Upper lobe of right lung (tissue), 1 donor: ENCODE measurements around the gene ZPR1. TPM values are rescaled to one million over a fixed set of nuclear protein-coding genes. Genes with fewer than 3 reads are reported as not detected.
A peak's percentile ranks its signal among the peaks of the same experiment; 100 is the strongest.

ENCODE experiments used
- ATAC-seq: fragments of 200-7000 bp; cut with Tn5 transposase; one replicate; pipeline ENCODE4 v1.9.1; 2020; ENCODE audit warnings: mild to moderate bottlenecking, moderate library complexity
- DNase-seq: peaks from one replicate; pipeline ENCODE4 v3.0.0-alpha.2; 2020
- H3K27ac ChIP-seq: fragments of 200-600 bp; one replicate; pipeline ENCODE4 v1.8.0; 2022
- H3K27me3 ChIP-seq: fragments of 200-600 bp; one replicate; pipeline ENCODE4 v1.8.0; 2022; ENCODE audit warnings: mild to moderate bottlenecking
- H3K36me3 ChIP-seq: fragments of 200-600 bp; one replicate; pipeline ENCODE4 v1.8.0; 2022
- H3K4me1 ChIP-seq: fragments of 200-600 bp; one replicate; pipeline ENCODE4 v1.8.0; 2022
- H3K4me3 ChIP-seq: fragments of 200-600 bp; one replicate; pipeline ENCODE4 v1.8.0; 2022; ENCODE audit warnings: mild to moderate bottlenecking
- H3K9me3 ChIP-seq: fragments of 200-600 bp; one replicate; pipeline ENCODE4 v1.8.0; 2022
- intact Hi-C: fragments of 100-400 bp; cut with DNase I; formaldehyde crosslinking; loops from one replicate; pipeline ENCODE4 v1.11.0; 2022
- total RNA-seq: library from RNA; stranded (reverse); fragmentation: NEBNext Ultra II Directional; extraction: Animal tissue kit (Norgen Biotek cat#: 25700); gene quantifications from one replicate; pipeline ENCODE4 v1.2.1, GENCODE V29; 2021
- TF ChIP-seq, protein P1 (sequence below): fragments of 200-600 bp; IDR thresholded peaks from one replicate; pipeline ENCODE4 v1.8.0; 2022; ENCODE audit warnings: antibody characterized with exemption
- donor health status: DM: no; HTN: yes; CAD: no; lungs with severe emphysema.

ZPR1 gene
- total RNA-seq, 1 donor from 2014 or later, result 43.1 TPM

GRCh38 chr11:116814502-116814901 is 26.7 kb upstream of the ZPR1 start:
- Histone ChIP-seq H3K4me1 (no peaks in the 10 kb centered on the region), H3K36me3 (no peaks in the 10 kb centered on the region), H3K27me3 (no peaks in the 10 kb centered on the region), H3K9me3 (no peaks in the 10 kb centered on the region), H3K27ac (no peak overlapping the region), H3K4me3 (no peak overlapping the region)
- intact Hi-C loops, result no loop called here
- TF ChIP-seq, protein P1, sequence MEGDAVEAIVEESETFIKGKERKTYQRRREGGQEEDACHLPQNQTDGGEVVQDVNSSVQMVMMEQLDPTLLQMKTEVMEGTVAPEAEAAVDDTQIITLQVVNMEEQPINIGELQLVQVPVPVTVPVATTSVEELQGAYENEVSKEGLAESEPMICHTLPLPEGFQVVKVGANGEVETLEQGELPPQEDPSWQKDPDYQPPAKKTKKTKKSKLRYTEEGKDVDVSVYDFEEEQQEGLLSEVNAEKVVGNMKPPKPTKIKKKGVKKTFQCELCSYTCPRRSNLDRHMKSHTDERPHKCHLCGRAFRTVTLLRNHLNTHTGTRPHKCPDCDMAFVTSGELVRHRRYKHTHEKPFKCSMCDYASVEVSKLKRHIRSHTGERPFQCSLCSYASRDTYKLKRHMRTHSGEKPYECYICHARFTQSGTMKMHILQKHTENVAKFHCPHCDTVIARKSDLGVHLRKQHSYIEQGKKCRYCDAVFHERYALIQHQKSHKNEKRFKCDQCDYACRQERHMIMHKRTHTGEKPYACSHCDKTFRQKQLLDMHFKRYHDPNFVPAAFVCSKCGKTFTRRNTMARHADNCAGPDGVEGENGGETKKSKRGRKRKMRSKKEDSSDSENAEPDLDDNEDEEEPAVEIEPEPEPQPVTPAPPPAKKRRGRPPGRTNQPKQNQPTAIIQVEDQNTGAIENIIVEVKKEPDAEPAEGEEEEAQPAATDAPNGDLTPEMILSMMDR, result no peak
- no peak for DNase-seq
- ATAC-seq, result no peak

DNA sequence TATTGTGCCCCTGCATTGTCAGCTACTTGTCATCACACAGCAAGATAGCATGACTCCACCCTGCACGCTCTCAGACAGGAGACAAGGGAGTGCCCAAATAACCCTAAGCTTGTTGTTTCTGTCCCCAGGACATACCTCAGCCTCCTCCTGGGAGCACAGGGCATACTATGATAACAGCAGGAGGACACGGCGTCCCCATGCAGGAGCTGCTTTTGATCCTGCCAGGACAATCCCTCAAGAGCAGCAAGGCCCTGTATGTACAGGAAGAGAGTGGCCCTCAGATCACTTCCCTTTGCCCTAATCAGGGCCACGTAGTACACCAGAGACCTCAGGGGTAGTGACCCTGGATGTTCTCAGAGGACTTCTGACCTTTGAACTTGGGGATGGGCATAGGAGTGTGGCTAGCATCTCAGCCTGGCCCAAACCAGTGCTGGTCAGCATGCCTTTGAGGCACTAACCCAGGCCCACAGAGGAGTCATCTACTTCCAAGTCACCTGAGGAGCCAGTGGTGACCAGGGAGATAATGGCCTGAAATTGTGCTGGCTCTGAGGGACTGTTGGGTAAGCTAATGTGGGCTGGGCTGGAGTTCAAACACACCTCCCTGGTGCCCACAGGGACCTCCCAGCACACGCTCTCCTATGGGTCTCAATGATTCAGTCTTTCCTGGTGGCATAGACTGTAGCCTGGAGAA is 26.1 kb upstream of the ZPR1 start:
- H3K9me3 ChIP-seq, result no peaks in the 10 kb centered on the region
- ATAC-seq (peak; percentile 37), DNase-seq (no peak)
- intact Hi-C loops, result no loop called here
- no peaks in the 10 kb centered on the region for H3K36me3 ChIP-seq
- no peaks in the 10 kb centered on the region for H3K27me3 ChIP-seq
- no peak overlapping the region for H3K27ac ChIP-seq
- TF ChIP-seq, protein P1, result no peak
- no peak overlapping the region for H3K4me3 ChIP-seq
- H3K4me1 ChIP-seq, result no peaks in the 10 kb centered on the region

GRCh38 chr11:116813170-116813569 is 25.3 kb upstream of the ZPR1 start:
- ATAC-seq (no peak), DNase-seq (no peak)
- Histone ChIP-seq H3K36me3 (no peaks in the 10 kb centered on the region), H3K27me3 (no peaks in the 10 kb centered on the region), H3K4me3 (no peak overlapping the region), H3K9me3 (no peaks in the 10 kb centered on the region), H3K27ac (no peak overlapping the region), H3K4me1 (no peaks in the 10 kb centered on the region)
- intact Hi-C loops, result no loop called here
- TF ChIP-seq, protein P1, result no peak

- DNase-seq, result no peak
- no peaks in the 10 kb centered on the region for H3K27me3 ChIP-seq
- H3K9me3 ChIP-seq, result no peaks in the 10 kb centered on the region
- no peak for ATAC-seq
- no peaks in the 10 kb centered on the region for H3K36me3 ChIP-seq
- H3K27ac ChIP-seq, result no peak overlapping the region
- TF ChIP-seq, protein P1, result no peak
- intact Hi-C loops, result no loop called here
- H3K4me3 ChIP-seq, result no peak overlapping the region
- no peaks in the 10 kb centered on the region for H3K4me1 ChIP-seq
Observed at GRCh38 chr11:116812109-116812508, 24.3 kb upstream of the ZPR1 start.

DNA sequence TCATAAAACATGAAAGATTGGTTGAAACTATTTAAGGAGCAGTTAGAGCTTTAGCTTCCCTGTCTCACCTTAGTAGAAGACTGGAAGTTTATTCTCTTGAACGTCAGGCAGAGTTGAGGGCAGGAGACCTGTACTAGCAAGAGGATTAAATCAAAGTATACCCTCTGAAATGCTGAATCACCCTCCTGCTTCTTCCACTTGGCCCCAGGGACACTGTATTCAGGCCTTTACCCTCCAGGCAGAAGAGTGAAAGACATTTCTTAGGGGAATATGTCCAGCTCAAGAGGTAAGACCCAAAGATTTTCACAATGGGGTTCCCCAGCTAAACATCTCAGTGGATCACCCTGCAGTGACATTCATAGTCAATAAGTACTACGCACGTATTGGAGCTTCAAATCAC is 23.4 kb upstream of the ZPR1 start:
- no peak for ATAC-seq
- Histone ChIP-seq H3K9me3 (no peaks in the 10 kb centered on the region), H3K27me3 (no peaks in the 10 kb centered on the region), H3K27ac (no peak overlapping the region), H3K4me1 (no peaks in the 10 kb centered on the region), H3K4me3 (no peak overlapping the region), H3K36me3 (no peaks in the 10 kb centered on the region)
- no peak for DNase-seq
- intact Hi-C loops, result no loop called here
- TF ChIP-seq, protein P1, result no peak
